ENCODE data around the gene EVA1A.
"Not testable (repeated sequence)": the region's sequence is repeated elsewhere in the genome, so short reads cannot be mapped to it uniquely, and the experiment has no call there.

Gene EVA1A

DNA sequence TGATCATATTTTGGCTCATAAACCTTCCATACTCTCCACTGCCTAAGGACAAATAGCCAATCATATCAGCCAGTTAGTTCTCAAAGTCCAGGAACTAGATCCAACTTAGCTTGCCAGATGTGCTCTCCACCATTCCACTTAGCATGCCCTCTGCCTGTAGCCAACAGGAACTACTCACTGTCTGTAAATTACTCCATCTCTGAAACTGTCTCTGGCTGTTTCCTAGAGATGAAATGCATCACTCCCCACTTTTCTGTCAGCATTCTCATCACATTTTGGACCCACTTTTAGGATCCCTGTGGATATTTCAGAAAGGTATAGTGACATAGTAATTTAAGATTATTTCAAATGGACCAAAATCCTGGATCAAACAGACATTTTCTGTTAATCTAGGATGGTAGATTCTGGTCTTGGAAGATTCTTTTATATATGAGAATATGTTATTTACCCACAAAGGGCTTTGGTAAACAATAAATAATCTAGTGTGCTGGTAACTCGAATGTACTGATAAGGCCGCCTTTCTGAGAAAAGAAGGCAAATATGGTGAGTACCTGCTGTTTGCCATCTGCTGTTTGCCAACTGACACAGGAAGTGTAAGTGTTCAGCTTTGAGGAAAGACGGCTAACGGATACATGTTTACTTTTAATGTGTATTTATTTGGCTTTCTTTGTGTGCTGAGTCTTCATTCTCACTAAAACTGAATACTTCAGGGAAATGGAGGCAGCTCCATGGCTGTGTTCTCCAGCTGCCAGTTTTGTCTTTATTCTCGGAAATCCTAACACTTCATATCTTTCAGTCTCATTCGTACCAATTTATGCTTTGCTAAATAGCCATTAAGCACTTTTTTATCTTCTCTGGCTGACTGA is 79.5 kb downstream of the EVA1A start:
- no peak for DNase-seq

DNA sequence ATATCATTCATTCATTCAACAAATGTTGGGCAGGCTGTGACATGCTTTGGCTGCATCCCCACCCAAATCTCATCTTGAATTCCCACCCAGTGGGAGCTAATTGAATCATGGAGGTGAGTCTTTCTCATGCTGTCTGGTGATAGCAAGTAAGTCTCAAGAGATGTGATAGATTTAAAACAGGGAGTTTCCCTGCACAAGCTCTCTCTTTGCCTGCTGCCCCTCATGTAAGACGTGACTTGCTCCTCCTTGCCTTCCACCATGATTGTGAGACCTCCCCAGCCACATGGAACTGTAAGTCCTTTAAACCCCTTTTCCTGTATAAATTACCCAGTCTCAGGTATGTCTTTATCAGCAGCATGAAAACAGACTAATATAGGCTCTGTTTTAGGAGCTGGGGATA is 83.0 kb downstream of the EVA1A start:
- DNase-seq: not testable (repeated sequence)

DNA sequence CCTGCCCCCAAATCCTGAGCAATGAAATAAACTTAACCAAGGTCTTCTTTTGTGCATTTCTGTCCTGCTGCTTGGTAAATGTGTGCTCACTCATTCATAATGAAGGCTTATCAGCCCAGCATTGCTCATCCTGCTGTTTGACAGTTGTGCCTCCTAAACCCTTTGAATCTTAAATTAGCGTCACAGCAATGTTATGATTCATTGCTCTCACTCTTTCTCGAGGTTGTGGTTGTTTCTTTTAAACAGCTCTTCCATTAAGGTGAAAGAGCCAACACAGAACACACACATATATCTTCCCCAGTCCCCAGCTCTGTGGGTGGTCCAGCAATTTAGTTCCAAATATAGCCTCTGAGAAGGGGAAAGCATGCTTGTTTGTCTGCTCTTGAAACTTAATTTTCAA is 84.0 kb downstream of the EVA1A start:
- no peak for DNase-seq

DNA sequence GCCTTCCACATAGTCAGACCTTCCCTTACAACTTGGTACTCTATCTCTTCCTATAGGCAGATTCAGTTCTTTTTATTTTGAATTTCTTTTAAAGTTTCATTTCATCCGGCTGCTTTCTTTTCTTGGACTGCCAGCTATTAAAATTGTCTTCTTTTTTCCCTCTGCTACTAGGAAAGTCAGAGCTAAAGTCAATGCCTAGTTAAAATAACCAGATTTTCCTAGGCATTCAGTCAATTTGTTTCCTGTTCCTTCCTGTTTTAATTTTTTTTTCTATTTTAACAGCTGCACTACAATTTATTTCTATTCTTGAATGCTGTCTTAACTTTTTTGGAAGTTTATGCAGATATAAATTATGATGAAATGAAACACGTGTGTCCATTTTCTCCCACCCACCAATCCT is 84.8 kb downstream of the EVA1A start:
- DNase-seq: no peak

DNA sequence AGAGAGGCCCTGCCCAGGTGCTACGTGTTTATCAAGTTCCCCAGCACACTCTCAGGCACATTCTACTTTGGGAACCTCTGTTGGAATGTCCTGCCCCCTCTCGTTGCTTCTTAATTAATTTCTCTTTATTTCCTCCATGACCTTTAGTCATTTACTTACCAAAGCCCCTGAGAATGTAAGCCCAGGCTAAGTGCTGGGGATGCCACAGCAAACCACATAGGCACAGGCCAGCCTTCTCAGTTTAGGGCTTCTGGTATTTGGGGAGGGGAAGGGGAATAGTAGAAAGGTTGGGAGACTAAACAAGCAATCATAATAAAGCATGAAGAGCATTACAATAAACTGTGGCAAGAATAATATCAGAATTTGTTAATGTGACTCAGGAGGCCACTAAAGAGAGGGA is 85.7 kb downstream of the EVA1A start:
- DNase-seq: no peak

DNA sequence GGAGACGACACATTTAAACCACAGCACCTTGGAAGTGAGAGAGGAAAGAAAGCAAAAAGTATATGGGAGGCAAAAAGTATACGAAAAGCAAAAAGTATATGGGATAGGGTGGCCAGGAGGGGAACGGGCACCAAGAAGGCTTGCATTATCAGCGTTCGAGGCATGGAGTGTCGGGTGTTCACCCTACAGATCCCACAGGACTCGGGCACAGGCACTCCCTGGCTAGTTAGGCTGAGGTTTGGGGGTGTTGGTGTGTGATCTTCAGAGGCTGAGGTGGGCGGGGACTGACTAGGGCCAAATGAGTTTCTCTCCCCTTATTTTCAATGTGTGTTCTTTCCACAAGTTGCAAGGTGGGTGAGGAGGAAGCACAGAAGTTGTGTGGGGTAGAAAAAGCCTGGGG is 86.6 kb downstream of the EVA1A start:
- DNase-seq: no peak

DNA sequence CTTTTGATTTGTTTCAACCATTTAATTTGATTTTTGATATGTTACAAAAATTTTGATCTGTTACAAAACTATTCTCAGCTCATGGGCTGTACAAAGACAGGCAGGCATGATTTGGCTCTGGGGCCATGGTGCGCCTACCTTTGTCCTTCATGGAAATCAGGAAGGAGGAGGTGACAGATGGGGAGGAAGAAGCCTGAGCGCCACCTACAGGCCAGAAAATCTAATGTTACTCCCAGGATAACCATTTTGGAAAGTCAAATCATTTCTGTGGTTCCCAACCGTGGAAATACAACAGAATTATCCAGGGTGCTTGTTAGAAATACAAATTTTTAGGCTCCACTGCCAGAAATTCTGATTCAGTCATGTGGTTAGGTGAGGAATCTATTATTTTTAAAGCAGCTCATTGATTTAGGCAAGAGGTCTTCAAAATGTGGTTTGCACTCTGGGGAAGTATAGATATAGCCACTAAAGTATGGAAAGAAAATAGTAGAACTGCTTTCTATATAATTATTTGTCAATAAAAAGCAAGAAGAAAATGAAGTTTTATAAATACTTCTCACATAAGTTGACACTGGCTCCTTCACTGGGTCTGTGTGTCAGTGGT is 93.9 kb downstream of the EVA1A start:
- DNase-seq: no peak

DNA sequence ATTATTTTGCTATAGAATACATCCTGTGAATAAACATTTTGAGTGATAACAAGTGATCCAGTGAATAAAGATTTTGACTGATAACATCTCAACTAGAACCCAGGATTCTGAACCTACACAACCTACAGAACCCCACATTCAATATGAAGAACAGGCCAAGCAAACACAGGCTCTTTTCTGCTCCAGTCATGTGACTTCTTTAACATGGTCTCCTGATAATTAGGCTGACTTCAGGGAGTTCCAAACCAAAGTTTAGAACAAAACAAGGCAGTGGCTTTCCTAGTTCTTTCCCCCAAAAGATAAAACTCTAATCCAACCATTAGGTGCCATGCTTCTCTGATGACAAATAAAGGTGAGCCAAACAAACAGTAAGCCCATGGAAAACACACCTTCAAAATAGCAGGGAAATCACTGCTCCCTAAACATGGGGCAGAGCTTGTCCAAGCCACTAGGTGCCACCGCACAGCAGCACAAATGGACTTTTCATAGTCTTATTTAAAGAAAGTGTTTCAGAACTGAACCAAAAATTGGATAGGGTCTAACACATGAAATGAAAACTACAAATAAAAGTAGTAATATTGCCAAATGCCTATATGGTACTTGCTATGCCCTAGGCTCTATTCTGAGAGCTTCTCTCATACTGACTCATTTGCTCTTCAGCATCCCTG is 95.3 kb downstream of the EVA1A start:
- no peak for DNase-seq

DNA sequence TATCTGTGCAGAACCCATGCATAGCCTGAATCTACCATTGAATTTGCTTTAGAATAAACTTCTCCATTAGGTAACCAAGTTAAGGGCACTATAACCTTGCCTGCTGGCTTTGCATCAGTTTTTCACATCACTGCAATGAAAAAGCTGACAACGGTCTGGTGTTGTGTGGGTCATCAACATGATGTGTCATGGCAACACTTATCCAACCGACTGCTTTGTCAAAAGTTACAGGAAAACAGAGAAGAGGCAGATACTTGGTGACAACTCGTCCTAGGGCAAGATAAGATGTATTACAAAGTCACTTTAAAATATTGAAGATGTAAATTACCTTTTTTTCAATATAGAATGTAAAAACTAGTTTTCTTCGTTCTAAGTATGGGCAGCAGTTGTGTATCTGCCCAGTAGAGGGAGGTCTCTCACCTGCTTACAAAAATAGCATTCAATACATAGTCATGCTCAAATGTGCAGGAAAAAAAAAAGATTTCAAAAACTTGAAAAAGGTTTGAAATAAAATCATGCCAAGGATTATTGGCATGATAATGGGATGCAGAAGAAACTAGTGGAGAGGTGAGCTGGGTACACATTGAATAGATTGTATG is 96.3 kb downstream of the EVA1A start:
- no peak for DNase-seq

DNA sequence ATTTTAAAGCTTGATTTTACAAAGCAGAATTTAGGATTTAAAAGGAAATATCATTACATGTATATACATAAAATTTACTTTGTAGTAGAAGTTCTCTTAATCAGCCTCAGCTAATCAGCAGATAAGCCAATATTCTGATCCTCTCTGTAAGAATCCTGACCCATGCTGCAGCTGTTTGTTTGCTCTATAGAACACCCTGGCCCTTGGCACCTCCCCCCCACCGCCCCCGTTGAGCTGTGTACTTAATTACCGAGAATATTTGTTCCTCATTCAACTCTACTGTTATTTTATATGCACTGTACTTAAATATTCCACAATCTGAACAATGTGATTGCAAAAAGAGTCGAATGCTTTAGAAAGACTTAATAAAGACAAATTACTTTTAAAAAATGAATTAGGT is 98.0 kb downstream of the EVA1A start:
- no peak for DNase-seq

DNA sequence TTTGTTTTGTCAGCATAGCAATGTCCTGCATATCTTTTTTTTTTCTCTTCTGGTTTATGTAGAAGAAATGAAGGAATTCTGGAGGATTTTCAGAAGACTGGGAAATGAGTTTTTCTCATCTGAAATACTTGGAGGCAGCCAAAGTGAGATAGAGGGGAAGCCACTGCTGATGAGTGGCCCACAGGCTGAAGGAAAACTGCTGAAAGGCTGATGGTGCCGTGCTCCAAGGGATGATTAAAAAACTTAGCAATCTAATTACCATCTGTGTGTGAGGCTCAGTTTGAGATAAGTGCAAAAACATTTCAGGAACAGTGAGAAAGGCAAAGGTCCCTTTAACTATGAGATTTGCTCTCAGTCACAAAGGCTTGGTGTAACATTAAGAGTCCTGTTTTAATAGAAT is 98.5 kb downstream of the EVA1A start:
- no peak for DNase-seq

DNA sequence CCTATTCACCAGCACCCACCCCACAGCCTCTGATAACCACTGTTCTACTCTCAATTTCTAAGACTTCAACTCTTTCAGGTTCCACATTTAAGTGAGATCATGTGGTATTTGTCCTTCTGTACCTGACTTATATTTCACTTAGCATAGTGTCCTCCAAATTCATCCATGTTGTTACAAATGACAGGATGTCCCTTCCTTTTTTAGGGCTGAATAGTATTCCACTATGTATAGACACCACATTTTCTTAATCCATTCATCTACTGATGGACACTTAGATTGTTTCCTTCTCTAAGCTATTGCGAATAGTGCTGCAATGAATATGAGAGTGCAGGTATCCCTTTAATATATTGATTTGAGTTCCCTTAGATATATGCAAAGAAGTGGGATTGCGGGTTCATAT is 100.1 kb downstream of the EVA1A start:
- DNase-seq: no peak

DNA sequence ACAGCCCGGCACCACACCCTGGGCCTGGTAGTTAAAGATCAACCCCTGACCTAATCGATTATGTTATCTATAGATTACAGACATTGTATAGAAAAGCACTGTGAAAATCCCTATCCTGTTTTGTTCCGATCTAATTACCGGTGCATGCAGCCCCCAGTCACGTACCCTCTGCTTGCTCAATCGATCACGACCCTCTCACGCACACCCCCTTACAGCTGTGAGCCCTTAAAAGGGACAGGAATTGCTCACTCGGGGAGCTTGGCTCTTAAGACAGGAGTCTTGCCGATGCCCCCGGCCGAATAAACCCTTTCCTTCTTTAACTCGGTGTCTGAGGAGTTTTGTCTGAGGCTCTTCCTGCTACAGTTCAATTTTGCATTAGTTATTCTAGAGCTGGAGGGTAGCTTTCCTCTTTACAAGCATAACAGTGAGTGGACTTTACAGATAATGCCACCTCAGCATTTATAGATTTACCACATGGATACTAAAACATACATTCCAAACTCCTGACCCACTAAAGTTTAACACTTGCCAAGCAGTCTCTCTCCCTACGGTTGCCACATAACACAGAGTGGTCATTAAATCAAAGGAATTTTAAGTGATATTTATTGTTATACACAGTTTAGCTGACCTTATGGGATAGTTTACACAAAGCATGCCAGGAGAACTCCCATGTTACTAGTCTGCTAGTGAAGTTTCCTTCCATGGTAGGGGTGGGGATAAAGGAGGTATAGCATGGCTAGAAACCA is 101.0 kb downstream of the EVA1A start:
- no peak for DNase-seq

DNA sequence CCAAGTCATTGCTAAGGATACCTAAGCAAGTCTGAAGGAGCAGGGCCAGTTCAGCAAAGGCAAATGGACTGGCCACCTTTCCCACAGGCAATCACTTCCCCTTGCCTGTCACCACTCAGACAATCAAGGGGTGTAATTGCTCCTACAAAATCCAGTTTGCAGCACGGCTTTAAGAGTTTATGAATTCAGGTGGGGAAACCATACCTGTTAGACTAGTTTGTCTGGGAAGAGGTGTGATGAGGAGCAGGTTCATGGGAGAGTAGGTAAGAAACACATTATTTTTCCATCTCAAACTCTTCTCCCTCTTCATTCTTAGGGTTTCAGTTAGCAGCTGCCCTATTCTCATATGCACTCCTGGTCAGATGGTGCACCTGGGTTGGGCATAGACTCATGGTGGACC is 102.5 kb downstream of the EVA1A start:
- DNase-seq: no peak

DNA sequence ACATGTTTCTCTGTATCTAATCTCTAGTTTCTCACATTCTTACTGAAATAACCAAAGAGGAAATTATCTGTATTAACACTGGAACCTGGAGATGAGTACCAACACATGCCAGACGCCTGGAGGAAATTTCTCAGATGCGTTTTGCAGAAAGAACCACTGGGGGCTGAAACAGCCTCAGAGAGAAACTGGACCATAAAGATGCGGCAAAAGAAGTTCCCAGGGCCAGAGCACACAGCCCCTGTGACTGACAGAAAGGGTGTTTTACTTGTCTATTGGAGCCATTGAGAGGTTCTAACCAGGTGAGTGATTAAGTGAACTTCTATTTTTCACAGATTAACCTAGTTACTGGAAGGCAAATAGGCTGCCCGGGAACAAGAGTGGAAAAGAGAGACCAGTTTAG is 103.9 kb downstream of the EVA1A start:
- no peak for DNase-seq

DNA sequence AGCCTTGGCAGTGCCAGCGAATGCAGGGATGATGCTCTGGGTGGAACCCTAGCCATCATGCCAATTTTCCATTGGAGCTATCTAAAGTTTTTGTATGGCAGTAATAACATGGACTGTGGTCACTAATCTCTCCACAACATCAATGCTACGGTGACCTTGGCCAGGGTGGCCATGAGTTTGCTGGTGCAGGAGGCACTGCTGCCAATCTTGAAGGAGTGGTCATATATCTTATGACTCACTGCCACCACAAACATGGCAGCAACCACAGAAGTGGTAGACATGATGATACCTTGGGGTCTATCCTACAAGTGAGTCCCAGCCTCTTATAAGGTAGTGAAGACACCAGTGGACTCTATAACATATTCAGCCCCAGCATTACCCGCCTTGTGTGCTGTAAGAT is 104.6 kb downstream of the EVA1A start:
- no peak for DNase-seq

DNA sequence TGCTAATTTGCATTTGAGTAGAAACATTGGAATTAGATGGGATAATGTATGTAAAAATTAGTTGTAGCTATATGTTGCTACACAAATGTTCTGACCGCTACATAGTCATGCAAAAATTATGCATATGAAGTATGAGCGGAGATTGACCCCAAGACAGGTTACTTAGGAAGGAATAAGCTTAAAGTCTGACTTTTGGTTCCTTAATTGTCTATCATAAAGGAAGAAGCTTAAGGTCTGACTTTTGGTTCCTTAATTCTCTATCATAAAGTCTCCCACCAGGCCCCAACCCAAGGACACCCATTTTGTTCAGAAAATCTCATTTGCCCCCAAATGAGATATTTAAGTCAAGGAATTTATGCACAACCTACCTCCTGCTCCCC is 106.5 kb downstream of the EVA1A start:
- DNase-seq: no peak

DNA sequence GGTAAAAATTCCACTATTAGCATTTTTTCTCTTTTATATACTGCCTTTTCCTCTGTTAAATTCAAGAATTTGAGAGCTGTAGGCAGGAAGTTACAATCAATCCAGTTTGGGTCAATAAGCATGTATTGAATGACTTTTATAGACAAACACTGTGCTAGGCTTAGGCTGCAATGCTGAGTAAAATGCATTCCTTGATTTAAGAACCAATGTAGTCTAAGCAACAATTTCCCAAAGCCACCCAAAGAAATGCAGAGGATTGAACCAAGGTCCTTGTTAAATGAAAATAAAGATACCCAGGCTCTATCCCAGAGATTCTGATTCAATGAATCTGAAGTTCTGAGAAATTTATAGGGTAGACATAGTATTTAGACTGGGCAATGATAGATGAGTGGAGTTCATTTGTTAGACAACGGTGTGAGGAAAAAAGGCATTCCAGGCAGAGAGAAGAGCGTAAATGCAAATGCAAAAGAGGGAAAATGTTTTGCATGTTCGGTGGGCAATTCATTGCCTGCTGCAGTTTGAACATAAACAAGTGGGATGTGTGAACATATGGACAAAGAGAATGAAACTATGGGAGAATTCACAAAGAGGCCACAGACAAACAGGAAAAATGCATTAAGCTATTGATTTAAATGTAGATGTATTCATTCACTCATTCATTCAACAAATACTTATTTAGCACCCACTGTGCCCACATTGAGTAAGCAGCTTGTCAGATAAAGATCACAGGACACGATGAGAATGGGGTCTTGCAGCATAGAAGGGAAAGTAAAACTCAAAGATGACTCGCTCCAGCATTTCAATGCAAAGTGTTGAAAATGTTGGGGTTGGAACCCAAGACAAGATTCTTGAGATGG is 107.1 kb downstream of the EVA1A start:
- DNase-seq: no peak

DNA sequence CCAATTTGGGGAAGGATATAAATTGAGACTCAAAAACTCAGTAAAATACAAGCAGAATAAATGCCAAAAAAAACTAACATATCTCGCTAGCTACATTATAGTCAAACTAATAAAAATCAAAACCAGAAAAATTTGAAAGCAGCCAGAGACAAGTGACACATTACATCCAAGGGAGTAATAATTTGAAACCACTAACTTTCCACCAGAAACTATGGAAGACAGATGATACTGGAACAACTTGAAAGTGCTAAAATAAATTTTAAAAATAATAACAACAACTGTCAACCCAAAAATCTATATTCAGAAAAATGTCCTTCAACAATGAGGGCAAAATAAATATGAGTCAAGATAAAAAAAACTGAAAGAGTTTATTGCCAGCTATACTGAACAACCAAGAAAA is 110.7 kb downstream of the EVA1A start:
- no peak for DNase-seq

DNA sequence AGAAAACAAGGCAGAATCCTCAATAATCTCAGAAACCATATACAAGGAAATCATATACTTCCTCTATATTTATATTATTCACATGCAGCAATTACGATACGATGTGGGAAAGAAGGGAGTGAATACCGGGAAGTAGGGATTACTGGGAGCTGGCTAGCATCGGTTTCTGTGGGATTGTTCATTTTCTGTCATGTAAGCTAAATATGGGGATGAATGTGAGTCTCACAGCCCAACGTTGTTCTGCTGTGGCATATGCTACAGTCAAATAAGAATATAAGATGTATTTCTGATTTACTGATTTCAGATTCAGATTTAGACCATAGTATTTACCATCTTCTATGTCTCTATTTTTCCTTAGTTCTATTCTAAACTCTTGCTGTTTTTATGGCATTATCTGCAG is 113.6 kb downstream of the EVA1A start:
- no peak for DNase-seq
